GM12878 (cell line): Measurements from ENCODE around the gene SUGCT. TPM values are rescaled to one million over a fixed set of nuclear protein-coding genes. Genes with fewer than 3 reads are reported as not detected.
A peak's percentile ranks its signal among the peaks of the same experiment; 100 is the strongest.

Experiments
- ATAC-seq: fragments of 200-7000 bp; cut with Tn5 transposase; 3 replicates; pipeline ENCODE4 v1.9.1; 2020; ENCODE audit warnings: mild to moderate bottlenecking, moderate library complexity
- BruUV-seq: library from RNA; stranded (reverse); fragments of 400-500 nt; replicated peaks from 2 replicates; lab custom pipeline; 2021; lab: Mats Ljungman, UMichigan
- CTCF ChIA-PET: fragments of 300-600 bp; sonication (Branson Sonifier 250); formaldehyde crosslinking; extraction: SDS; loops from one replicate; lab custom pipeline; 2021; ENCODE audit warnings: inconsistent platforms; lab: Yijun Ruan, JAX
- POLR2A ChIA-PET: fragments of 350-600 bp; formaldehyde crosslinking; extraction: SDS; loops from one replicate; lab custom pipeline; 2021; ENCODE audit warnings: inconsistent platforms; lab: Charles Lee
- RAD21 ChIA-PET: fragments of 300-600 bp; sonication (Branson Sonifier 250); formaldehyde crosslinking; loops from one replicate; lab custom pipeline; 2023; ENCODE audit warnings: antibody characterized with exemption; ENCODE audit not compliant: unreplicated experiment; lab: Charles Lee
- SMC1A ChIA-PET: fragments of 300-600 bp; sonication (Branson Sonifier 250); formaldehyde crosslinking; loops from one replicate; lab custom pipeline; 2023; ENCODE audit not compliant: unreplicated experiment, uncharacterized antibody; lab: Charles Lee
- DNase-seq: peaks from one replicate; pipeline ENCODE4 v3.0.0-alpha.2; 2011; ENCODE audit warnings: low read depth, low spot score
- FAIRE-seq: peaks from 3 replicates; lab custom pipeline; 2011; peaks lifted over from hg19 to GRCh38; lab: Jason Lieb, UNC
- H2AFZ ChIP-seq: 2 replicates; pipeline ENCODE4 v1.6.0; 2011; ENCODE audit warnings: low read depth, low read length, control low read depth; ENCODE audit not compliant: control insufficient read depth
- H3K27ac ChIP-seq: 2 replicates; pipeline ENCODE4 v1.5.1; 2011; ENCODE audit warnings: control low read depth; ENCODE audit not compliant: control insufficient read depth, insufficient read depth
- H3K27me3 ChIP-seq, 2 experiments: replicated peaks in 1 of 2; 2 replicates each; pipeline versions ENCODE4 v1.6.0 to v1.6.1; 2011; ENCODE audit warnings: low read length in 1 of 2; ENCODE audit not compliant: control insufficient read depth in 2 of 2, insufficient read depth in 2 of 2
- H3K36me3 ChIP-seq, 2 experiments: 2 replicates each; pipeline ENCODE4 v1.5.1; 2011; ENCODE audit warnings: low read length in 1 of 2; ENCODE audit not compliant: control insufficient read depth in 2 of 2, insufficient read depth in 2 of 2
- H3K4me1 ChIP-seq: 2 replicates; pipeline ENCODE4 v1.6.1; 2011; ENCODE audit warnings: mild to moderate bottlenecking, low read length, moderate library complexity, mixed read lengths; ENCODE audit not compliant: control insufficient read depth, insufficient read depth
- H3K4me2 ChIP-seq: 2 replicates; pipeline ENCODE4 v1.6.0; 2011; ENCODE audit warnings: control low read depth; ENCODE audit not compliant: control insufficient read depth, insufficient read depth
- H3K4me3 ChIP-seq: fragments of 200-600 bp; sonication (generic); 2 replicates; pipeline ENCODE4 v1.5.1; 2016
- H3K79me2 ChIP-seq: 2 replicates; pipeline ENCODE4 v1.6.0; 2011; ENCODE audit warnings: low read length; ENCODE audit not compliant: control insufficient read depth, insufficient read depth
- H3K9ac ChIP-seq: 2 replicates; pipeline ENCODE4 v1.8.0; 2011; ENCODE audit warnings: low read length, control low read depth, mixed read lengths; ENCODE audit not compliant: control insufficient read depth, insufficient read depth
- H3K9me3 ChIP-seq: replicated peaks from 3 replicates; pipeline ENCODE4 v1.5.1; 2011; ENCODE audit warnings: mild to moderate bottlenecking, low read length; ENCODE audit not compliant: control insufficient read depth, insufficient read depth
- H4K20me1 ChIP-seq: 2 replicates; pipeline ENCODE4 v1.6.0; 2011; ENCODE audit not compliant: control insufficient read depth, insufficient read depth
- HCFC1 ChIP-seq: fragments of 150-350 bp; IDR thresholded peaks from 2 replicates; pipeline ENCODE4 v1.6.1; 2014; ENCODE audit warnings: low read length
- JUND ChIP-seq: IDR thresholded peaks from 2 replicates; pipeline ENCODE4 v1.6.1; 2012; ENCODE audit warnings: low read depth, mild to moderate bottlenecking, low read length, improper control_type of control experiment, moderate library complexity
- MXI1 ChIP-seq: fragments of 150-350 bp; IDR thresholded peaks from 2 replicates; pipeline ENCODE4 v1.6.1; 2011; ENCODE audit warnings: low read depth, mild to moderate bottlenecking, inconsistent platforms, low read length, improper control_type of control experiment
- NFYA ChIP-seq: IDR thresholded peaks from 2 replicates; pipeline ENCODE4 v1.6.1; 2011; ENCODE audit warnings: low read depth, mild to moderate bottlenecking, low read length, improper control_type of control experiment, borderline replicate concordance
- NFYB ChIP-seq: IDR thresholded peaks from 2 replicates; pipeline ENCODE4 v1.6.1; 2011; ENCODE audit warnings: low read depth, mild to moderate bottlenecking, low read length, improper control_type of control experiment, moderate library complexity; ENCODE audit not compliant: insufficient read depth
- RAD21 ChIP-seq: IDR thresholded peaks from 2 replicates; pipeline ENCODE4 v1.6.1; 2011; ENCODE audit warnings: mild to moderate bottlenecking, low read depth, low read length, moderate library complexity; ENCODE audit not compliant: insufficient read depth
- TAF1 ChIP-seq: IDR thresholded peaks from 2 replicates; pipeline ENCODE4 v1.6.1; 2011; ENCODE audit warnings: mild to moderate bottlenecking, low read depth, low read length, borderline replicate concordance
- ZBED1 ChIP-seq: IDR thresholded peaks from 2 replicates; pipeline ENCODE4 v1.6.1; 2016; ENCODE audit warnings: borderline replicate concordance
- WGBS: methylation state at CpG from one replicate; pipeline ENCODE4 v1.1.6; 2016; ENCODE audit warnings: low lambda C conversion rate; ENCODE audit not compliant: insufficient replicate concordance, insufficient coverage; ENCODE audit errors: missing lambda C conversion rate; 5-methylcytosine and 5-hydroxymethylcytosine counted together
- in situ Hi-C: fragments of 300-500 bp; cut with MboI; formaldehyde crosslinking; loops from 9 replicates; pipeline ENCODE4 v1.14.3; 2018; ENCODE audit warnings: mixed read lengths
- intact Hi-C: fragments of 100-400 bp; cut with micrococcal nuclease; formaldehyde crosslinking; loops from one replicate; pipeline ENCODE4 v1.14.2; 2022; ENCODE audit not compliant: unreplicated experiment
- polyA plus RNA-seq, 11 experiments: library from polyadenylated mRNA; depleted of rRNA in 4 of 11; unstranded in 6 of 11; stranded (reverse) in 5 of 11; fragments of >200 nt; fragmentation: Nextera tagmentation in 4 of 11; fragmentation: Illumina TruSeq in 1 of 11; extraction: Ambion mirVana in 4 of 11; extraction: Trizol in 1 of 11; gene quantifications; 1 replicate in 1 of 11; 2 replicates in 10 of 11; pipeline versions ENCODE4 v1.2.1 to v1.2.3, GENCODE V29; 2011 to 2016; ENCODE audit warnings: inconsistent platforms in 2 of 11, missing spikeins in 2 of 11, low read depth in 1 of 11
- total RNA-seq, 4 experiments: library from RNA; depleted of rRNA in 3 of 4; stranded (reverse); fragments of >200 nt in 3 of 4; fragmentation: Illumina TruSeq in 1 of 4; extraction: Trizol in 1 of 4; gene quantifications; 2 replicates each; pipeline versions ENCODE4 v1.2.1 to v1.2.3, GENCODE V29; 2013 to 2021
- TF ChIP-seq, protein P1 (sequence below), 3 experiments: IDR thresholded peaks in 2 of 3; conservative IDR thresholded peaks in 1 of 3; 2 replicates each; pipeline ENCODE4 v1.5.1; 2011; ENCODE audit warnings: low read depth in 3 of 3, low read length in 3 of 3, mild to moderate bottlenecking in 3 of 3, control low read depth in 2 of 3, moderate library complexity in 2 of 3, inconsistent platforms in 1 of 3, mixed read lengths in 1 of 3; ENCODE audit not compliant: control insufficient read depth in 2 of 3, insufficient read depth in 1 of 3; ENCODE audit errors: extremely low read depth in 1 of 3

The SUGCT gene
- total and polyA plus RNA-seq, 10 of the 15 experiments (the other 5 are each of a cell fraction or from before 2014, with no cell fraction given) = 0.08 to 1.2 (median 0.67) TPM; not detected in 1

DNA sequence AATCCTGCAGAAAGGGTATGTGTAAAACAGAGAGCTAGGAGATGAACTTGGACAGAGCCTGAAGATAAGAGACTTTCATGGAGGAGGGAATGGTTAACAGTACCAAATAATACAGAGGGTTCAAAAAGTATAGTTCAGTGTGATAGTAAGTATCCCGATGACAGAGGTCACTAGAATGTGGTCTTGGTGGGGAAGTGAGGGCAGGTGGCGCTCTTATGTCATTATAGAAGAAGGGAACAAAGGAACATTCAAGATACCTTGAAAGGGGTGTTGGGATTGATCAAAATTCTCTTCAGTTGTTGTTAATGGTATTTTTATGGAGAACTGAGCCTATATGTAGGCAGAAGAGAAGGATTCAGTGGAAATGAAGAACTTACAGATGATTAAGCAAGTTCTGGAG, 312.5 kb downstream of the SUGCT start:
- no peaks in the 10 kb centered on the region for H4K20me1 ChIP-seq
- ATAC-seq = no peak

DNA sequence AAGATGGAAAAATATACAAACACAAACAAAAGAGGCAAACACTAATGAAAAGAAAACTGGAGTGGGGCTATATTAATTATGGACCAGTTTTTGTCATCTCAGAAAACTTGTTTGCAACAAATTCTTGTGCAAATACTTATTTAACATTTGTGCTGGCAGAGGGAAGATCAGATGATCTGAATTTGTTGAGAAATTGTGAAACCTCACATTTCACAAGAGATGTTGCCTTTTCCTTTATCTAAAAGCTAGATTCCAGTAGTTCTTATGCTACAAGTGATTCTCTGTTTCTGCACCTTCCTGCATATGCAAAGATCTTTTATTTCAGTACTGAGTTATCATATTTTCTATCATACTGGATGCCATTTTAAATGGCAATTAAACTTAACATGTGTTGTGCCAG, 320.7 kb downstream of the SUGCT start:
- H3K4me2 ChIP-seq = no peak overlapping the region
- TF ChIP-seq JUND (no peak), NFYB (no peak), TAF1 (no peak), MXI1 (no peak), ZBED1 (no peak), NFYA (no peak)
- TF ChIP-seq, all 136 proteins: peak for 0
- RAD21 ChIA-PET = no interaction called here
- ATAC-seq (no peak), DNase-seq (no peak), FAIRE-seq (no peak)
- H3K4me3 ChIP-seq = no peak overlapping the region
- H2AFZ ChIP-seq = no peak overlapping the region
- no peak overlapping the region for H3K27ac ChIP-seq
- CTCF ChIA-PET = no interaction called here
- no peaks in the 10 kb centered on the region for H3K4me1 ChIP-seq
- no peaks in the 10 kb centered on the region for H3K36me3 ChIP-seq
- H4K20me1 ChIP-seq = no peaks in the 10 kb centered on the region
- in situ Hi-C loops = no loop called here
- POLR2A ChIA-PET = no interaction called here
- no TSS peak for BruUV-seq
- intact Hi-C loops = no loop called here
- no peaks in the 10 kb centered on the region for H3K9me3 ChIP-seq
- H3K27me3 ChIP-seq = no peaks in the 10 kb centered on the region
- SMC1A ChIA-PET = no interaction called here
- no peaks in the 10 kb centered on the region for H3K79me2 ChIP-seq
- no peak overlapping the region for H3K9ac ChIP-seq

More for the DNA sequence above, 312.5 kb downstream of the SUGCT start:
- Histone ChIP-seq H3K4me2 (no peak overlapping the region), H3K27ac (no peak overlapping the region), H2AFZ (no peak overlapping the region), H3K9ac (no peak overlapping the region), H3K4me1 (no peaks in the 10 kb centered on the region), H3K27me3 (no peaks in the 10 kb centered on the region), H3K4me3 (no peak overlapping the region), H3K79me2 (no peaks in the 10 kb centered on the region), H3K36me3 (no peaks in the 10 kb centered on the region), H3K9me3 (no peaks in the 10 kb centered on the region)
- DNase-seq = no peak
- no peak for FAIRE-seq
- ChIA-PET SMC1A (no interaction called here), POLR2A (no interaction called here), CTCF (no interaction called here), RAD21 (no interaction called here)
- TF ChIP-seq HCFC1 (no peak), RAD21 (0 out of 2 replicates have a peak, but pooled peaks have one; percentile 27)
- TF ChIP-seq, protein P1, sequence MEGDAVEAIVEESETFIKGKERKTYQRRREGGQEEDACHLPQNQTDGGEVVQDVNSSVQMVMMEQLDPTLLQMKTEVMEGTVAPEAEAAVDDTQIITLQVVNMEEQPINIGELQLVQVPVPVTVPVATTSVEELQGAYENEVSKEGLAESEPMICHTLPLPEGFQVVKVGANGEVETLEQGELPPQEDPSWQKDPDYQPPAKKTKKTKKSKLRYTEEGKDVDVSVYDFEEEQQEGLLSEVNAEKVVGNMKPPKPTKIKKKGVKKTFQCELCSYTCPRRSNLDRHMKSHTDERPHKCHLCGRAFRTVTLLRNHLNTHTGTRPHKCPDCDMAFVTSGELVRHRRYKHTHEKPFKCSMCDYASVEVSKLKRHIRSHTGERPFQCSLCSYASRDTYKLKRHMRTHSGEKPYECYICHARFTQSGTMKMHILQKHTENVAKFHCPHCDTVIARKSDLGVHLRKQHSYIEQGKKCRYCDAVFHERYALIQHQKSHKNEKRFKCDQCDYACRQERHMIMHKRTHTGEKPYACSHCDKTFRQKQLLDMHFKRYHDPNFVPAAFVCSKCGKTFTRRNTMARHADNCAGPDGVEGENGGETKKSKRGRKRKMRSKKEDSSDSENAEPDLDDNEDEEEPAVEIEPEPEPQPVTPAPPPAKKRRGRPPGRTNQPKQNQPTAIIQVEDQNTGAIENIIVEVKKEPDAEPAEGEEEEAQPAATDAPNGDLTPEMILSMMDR (IDR thresholded peaks at IDR 0.05 in 2 of 3, conservative IDR thresholded peaks at IDR 0.05 in 1 of 3; ENCODE audit: control insufficient read depth in 2 of 3, extremely low read depth in 1 of 3, insufficient read depth in 1 of 3, low read depth in 3 of 3, low read length in 3 of 3) = peak in 2 of 3 experiments; percentile 12 to 14; a peak in 1 of 6 replicates
- in situ Hi-C loops (no loop called here), intact Hi-C loops (no loop called here)
- no TSS peak for BruUV-seq
- WGBS = 0% methylated on average over 2 of the region's 2 CpGs
